GM18951 (cell line): Measurements from ENCODE around the gene TRIM44.
"Not testable (repeated sequence)": the region's sequence is repeated elsewhere in the genome, so short reads cannot be mapped to it uniquely, and the experiment has no call there.

Experiments
- POLR2A ChIP-seq: IDR thresholded peaks from 4 replicates; pipeline ENCODE4 v1.6.1; 2011; ENCODE audit warnings: mild to moderate bottlenecking; ENCODE audit not compliant: insufficient read length, insufficient read depth; ENCODE audit errors: extremely low read depth
- in situ Hi-C: fragments of 300-500 bp; cut with MboI; formaldehyde crosslinking; loops from one replicate; pipeline ENCODE4 v1.12.0; 2022; ENCODE audit warnings: low sequenced_read_pairs, mixed read lengths, inconsistent platforms; ENCODE audit not compliant: unreplicated experiment

TRIM44 gene

DNA sequence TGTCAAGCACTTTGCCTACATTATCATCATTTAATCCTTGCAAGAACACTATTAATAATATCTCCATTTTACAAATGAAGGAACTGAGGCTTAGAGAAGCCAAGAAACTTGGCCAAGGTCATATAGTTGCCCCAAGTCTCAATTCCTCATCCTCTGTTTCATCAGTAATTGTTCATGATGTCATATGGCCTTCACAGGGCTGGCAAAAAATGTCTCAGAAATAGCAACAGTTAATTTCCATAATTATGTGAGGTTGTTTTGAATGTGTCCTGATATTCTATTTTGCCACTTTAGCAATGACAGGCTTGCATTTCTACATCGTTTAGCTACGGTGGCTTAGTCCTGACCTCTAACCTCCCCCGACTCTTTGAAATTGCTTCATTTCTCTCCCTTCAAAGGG lies 20.6 kb upstream of the TRIM44 start:
- no peak for TF ChIP-seq POLR2A
- in situ Hi-C loops, result no loop called here

DNA sequence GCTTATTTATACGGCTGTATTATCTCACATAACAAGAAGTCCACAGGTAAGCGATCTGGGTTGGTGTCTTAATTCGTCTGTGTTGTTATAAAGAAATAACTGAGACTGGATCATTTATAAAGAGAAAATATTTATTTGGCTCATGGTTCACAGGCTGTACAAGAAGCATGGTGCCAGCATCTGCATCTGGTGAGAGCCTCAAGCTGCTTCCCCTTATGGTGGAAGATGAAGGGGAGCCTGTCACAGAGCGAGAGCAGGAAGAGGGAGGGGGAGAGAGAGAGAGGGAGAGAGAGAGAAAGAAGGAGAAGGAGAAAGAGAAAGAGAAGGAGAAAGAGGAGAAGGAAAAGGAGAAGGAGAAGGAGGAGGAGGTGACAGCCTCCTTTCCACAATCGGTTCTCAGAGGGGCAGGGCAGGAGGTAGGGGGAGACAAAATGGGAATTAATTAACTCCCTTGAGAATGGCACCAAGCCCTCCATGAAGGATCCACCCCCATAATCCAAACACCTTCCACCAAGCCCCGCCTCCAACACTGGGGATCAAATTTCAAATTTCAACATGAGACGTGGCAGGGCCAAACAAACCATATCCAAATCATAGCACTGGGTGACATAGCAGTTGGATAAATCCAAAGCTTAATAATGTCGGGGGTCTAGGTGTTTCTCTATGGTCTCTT lies 15.0 kb upstream of the TRIM44 start:
- in situ Hi-C loops, result no loop called here
- TF ChIP-seq POLR2A, result no peak

DNA sequence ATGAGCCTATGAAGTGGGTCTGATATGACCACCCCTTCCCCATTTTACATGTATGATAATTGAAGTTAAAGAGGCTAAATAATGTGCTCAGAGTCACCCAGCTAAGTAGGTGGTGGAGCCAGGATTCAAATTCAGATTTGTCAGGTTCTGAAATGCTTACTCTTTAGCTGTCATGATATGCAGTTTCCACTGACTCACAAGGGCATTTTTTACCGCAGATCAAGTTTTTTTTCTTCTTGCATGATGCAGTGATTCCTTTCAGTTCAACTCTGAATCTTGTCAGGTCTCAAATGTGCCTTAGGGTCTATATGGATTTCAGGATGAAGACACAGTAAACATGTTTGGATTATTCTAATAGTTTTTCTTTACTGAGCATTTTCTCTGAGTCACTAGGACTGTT lies 12.6 kb upstream of the TRIM44 start:
- in situ Hi-C loops, result no loop called here
- TF ChIP-seq POLR2A, result no peak

DNA sequence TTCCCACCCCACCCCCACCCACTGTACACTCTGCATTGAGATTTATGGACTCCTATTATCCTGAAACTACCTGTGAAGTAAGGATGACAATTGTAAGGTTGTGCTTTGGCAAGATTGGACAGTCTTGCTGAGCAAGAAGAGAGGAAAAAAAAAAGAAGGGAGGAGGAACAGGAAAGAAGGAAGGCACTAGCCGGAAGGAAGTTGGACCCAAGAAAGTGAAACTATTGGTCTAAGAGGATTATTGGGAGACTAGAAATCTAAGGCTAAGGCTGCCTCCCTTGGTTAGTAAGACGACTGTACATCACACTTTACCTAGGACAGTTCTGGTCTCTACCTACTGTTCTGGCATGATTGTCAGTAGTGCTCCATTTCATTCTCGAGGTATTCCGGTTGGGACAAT lies 12.1 kb upstream of the TRIM44 start:
- in situ Hi-C loops, result no loop called here

DNA sequence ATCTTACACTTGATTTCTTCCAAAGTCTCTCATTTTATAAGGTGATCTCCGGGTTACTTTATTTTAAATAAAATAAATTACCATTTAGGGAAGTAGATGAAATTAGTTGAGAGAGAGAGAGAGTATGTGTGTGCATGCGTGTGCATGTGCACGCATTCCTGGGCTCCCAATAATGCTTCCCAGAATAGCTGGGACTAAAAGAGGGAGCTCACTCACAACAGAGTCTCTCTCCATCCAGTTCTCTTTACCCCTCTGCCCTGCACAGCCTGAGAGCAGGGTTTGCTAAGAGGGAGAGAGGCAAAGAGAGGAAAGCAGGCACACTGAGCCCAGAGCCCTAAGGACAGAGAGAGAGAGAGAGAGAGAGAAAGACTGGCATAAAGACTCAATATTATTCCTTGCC lies 11.3 kb upstream of the TRIM44 start:
- in situ Hi-C loops, result no loop called here
- TF ChIP-seq POLR2A, result no peak

More for the DNA sequence above, 12.1 kb upstream of the TRIM44 start:
- TF ChIP-seq POLR2A, result no peak

DNA sequence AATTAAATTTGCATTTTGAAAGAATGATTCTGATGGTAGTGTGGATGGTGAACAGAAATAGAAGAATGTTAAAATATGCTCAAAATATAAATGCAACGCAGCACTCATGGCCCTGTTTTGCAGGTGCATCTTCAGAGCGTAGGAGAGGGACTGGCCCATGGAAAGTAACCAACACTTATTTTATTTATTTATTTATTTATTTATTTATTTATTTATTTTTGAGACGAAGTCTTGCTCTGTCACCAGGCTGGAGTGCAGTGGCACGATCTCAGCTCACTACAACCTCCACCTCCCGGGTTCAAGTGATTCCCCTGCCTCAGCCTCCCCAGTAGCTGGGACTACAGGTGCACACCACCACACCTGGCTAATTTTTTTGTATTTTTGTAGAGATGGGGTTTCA lies 9.8 kb upstream of the TRIM44 start:
- in situ Hi-C loops, result not testable (repeated sequence)

DNA sequence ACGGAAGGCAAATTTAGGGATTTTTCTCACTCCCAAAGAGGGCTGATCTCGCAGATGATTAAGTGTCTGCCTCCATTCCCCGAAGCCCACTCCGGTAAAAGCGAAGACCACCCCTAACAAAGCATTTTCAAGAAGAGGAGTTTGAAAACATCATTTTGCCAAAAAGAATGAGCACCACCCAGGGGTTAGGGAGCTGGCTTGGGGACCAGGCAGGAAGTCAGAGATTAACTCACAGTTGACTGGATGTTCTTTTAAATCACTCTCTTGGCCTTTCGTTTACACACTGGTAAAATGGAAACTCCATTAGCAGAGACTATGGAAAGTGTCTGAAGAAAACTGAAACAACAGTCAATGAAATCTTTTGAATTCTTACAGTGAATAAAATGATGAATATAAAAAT lies 7.9 kb upstream of the TRIM44 start:
- no peak for TF ChIP-seq POLR2A
- in situ Hi-C loops, result no loop called here

DNA sequence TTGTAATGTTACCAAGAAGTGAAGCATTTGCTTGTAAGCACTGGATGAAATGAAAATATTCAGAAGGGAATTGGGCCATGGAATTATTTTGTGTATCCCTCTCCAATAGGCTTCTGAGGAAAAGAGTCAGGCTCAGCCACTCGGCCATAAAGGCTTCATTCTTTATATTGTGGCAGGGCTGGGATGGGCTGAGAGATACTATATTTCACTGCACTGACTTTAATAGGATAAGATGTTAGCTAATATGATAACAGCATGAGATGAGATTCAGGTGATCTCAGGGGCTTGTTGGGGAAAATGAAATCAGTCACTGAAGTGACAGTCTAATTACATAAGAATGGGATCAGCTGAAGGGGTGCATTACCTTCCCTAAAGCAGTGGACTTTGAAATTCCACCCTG lies 7.3 kb upstream of the TRIM44 start:
- no peak for TF ChIP-seq POLR2A
- in situ Hi-C loops, result no loop called here

DNA sequence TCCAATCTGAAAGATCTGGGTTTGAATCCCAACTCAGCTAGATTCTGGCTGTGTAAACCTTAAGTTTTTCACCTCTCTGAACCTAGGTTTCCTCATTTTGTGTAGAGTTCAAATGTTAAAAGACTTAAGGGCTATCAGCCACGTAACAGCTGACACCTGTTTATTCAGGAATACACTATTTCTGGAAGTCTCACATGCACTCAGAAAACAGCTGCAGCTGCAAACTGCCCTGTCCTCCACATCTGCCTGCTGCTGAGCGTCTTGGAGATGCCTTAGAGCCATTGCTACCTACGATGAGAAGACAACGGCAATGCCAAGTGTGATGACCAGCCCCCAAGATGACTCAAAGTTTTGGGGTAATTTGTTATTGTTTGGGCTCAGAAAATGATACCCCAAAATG lies 6.7 kb upstream of the TRIM44 start:
- no peak for TF ChIP-seq POLR2A
- in situ Hi-C loops, result no loop called here

DNA sequence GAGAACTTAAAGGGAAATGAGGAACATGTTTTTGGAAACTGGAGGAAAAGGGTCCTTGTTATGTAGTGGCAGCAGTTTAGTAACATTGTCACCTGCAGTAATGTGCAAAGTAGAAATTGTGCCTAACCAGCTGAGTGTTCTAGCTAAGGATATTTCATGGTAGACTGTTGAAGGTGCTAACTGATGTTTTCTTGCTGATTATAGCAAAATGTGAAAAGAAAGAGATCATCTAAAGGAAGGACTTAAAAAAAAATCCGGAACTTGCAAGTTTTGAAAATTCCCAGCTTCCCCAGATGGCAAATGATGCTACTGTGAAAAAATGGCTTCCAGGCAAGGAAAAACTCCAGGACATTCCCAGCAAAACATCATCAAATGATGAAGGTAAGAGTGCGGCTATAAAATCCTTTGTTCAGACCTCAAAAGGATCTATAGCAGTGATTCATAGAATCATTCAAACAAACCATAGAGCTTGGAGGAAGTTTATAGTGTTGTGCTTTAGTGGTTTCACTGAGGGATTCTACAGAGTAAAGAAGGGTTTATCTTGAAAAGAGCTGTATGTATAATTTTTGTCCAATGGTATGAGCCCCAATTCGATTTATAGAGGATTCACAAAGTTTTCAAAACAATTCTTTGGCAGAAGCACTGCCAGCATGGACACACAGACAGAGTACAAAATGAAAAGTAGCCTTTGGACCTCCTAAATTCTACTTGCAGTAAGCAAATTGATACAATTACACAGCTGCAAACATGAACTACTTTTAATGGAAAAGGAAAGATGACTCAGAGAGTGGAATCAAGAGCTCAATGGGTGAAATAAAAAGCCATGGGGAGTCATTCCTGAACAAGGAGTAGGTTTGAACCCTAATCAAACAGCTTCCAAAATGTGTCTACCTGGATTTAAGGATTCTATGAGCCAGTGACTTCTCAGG lies 4.3 kb upstream of the TRIM44 start:
- no peak for TF ChIP-seq POLR2A
- in situ Hi-C loops, result no loop called here

DNA sequence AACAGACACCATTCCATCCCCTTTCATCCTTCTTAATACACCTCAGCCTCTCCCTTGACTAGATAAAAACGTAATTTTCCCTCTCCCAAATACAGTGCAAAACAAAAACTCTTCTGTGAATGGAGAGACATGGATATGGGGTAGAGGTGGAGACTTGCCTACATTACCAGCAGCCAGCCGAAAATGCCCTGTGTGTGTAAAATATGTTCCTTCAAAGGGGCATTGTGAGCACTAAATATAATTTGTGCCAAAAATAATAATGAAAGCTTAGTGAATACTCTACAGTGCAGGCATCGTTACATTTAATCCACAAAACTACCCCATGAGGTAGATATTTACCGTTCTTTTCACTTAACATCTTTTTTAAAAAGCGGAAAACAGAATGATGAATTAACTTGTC lies 1.0 kb upstream of the TRIM44 start:
- in situ Hi-C loops, result no loop called here
- no peak for TF ChIP-seq POLR2A

DNA sequence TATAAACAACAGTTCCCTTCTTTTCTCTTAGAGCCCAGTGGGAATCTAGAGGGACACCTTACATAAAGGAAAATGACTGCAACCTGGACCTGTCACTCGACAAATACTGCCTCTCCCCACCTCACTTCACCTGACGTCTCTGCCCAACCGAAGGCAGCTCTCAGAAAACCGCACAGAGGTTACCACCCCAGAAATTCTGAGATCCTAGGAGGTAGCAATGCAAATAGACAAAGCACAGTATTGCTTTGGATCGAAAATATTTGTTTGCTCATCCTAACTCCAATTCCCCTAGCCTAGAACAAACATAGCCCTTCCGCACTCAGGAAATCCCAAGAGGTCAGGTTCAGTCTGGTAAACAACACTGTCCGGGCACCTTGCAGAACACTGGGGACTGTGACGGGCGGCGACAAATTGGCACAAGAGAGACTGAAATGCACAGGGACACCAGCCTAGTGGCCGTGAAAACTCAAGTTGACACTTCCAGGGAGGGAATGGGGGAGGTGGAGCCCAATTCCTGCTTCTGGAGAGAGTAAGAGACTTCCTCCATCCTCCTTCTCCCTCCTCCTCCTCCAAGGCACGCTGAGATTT lies 420 bp upstream of the TRIM44 start:
- in situ Hi-C loops, result no loop called here

DNA sequence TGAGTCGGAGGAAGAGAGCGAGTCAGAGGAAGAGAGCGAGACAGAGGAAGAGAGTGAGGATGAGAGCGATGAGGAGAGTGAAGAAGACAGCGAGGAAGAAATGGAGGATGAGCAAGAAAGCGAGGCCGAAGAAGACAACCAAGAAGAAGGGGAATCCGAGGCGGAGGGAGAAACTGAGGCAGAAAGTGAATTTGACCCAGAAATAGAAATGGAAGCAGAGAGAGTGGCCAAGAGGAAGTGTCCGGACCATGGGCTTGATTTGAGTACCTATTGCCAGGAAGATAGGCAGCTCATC lies 780 bp downstream of the TRIM44 start:
- in situ Hi-C loops, result no loop called here

More for the DNA sequence above, 420 bp upstream of the TRIM44 start:
- TF ChIP-seq POLR2A, result no peak

DNA sequence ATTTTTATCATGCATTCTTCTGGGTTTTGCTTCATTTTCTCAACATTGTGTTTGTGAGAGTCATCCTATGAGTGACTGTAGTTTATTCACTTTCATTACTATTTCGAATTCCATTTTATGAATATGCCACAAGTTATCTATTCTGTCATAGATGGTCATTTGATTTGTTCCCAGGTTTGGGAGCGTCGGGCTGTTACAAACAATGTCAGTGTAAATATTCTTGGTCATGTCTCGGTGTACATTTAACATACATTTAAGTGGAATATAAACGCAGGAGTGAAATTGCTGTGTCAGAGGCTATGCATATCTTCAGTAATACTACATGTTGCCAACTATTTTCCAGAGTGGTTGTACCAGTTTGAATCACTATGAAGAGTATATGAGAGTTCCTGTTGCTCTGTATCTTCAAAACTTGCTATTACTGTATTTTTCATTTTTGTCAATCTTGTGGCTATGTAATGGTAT lies 2.4 kb downstream of the TRIM44 start:
- no peak for TF ChIP-seq POLR2A
- in situ Hi-C loops, result no loop called here

More for the DNA sequence above, 780 bp downstream of the TRIM44 start:
- no peak for TF ChIP-seq POLR2A
